HEK293 (cell line): ENCODE results near the gene MRTFB.

ENCODE experiments used
- MYNN ChIP-seq: fragments of 450-650 bp; formaldehyde crosslinking; IDR thresholded peaks from 2 replicates; pipeline ENCODE4 v1.5.1; 2016; ENCODE audit warnings: missing biosample characterization, missing genetic modification characterization, borderline replicate concordance
- ZNF214 ChIP-seq: fragments of 450-650 bp; formaldehyde crosslinking; IDR thresholded peaks from 2 replicates; pipeline ENCODE4 v1.5.1; 2017; ENCODE audit warnings: missing biosample characterization, mild to moderate bottlenecking, missing genetic modification characterization, borderline replicate concordance

- no peak for TF ChIP-seq MYNN
- no peak for TF ChIP-seq ZNF214 (tag by site-specific recombination)
Observed at GRCh38 chr16:14199624-14200023, 128.5 kb downstream of the MRTFB start.
